Lung (tissue), 10 donors: ENCODE data around the gene EOLA2. TPM values are rescaled to one million over a fixed set of nuclear protein-coding genes. Genes with fewer than 3 reads are reported as not detected.
"Not testable (repeated sequence)": the region's sequence is repeated elsewhere in the genome, so short reads cannot be mapped to it uniquely, and the experiment has no call there.

Experiments
- ATAC-seq: fragments of 200-7000 bp; cut with Tn5 transposase; one replicate; pipeline ENCODE4 v1.9.1; 2020; ENCODE audit warnings: moderate number of reproducible peaks; ENCODE audit not compliant: insufficient read depth, low FRiP score
- DNase-seq, 3 donors: peaks; one replicate each; pipeline ENCODE4 v3.0.0-alpha.2; 2013 to 2017
- H3K27ac ChIP-seq, 2 donors: one replicate each; pipeline ENCODE4 v1.5.1; 2013; ENCODE audit warnings: mild to moderate bottlenecking in 2 of 2, moderate library complexity in 2 of 2, control low read depth in 1 of 2, inconsistent platforms in 1 of 2, low read depth in 1 of 2, low read length in 1 of 2
- H3K27me3 ChIP-seq, 3 donors: one replicate each; pipeline ENCODE4 v1.5.1; 2013; ENCODE audit warnings: low read length in 2 of 3; ENCODE audit not compliant: control insufficient read depth in 3 of 3, insufficient read depth in 3 of 3
- H3K36me3 ChIP-seq, 4 donors: one replicate each; pipeline ENCODE4 v1.5.1; 2013; ENCODE audit warnings: low read length in 4 of 4, mild to moderate bottlenecking in 1 of 4, moderate library complexity in 1 of 4; ENCODE audit not compliant: control insufficient read depth in 4 of 4, insufficient read depth in 4 of 4
- H3K4me1 ChIP-seq, 5 donors: one replicate each; pipeline ENCODE4 v1.5.1; 2013; ENCODE audit warnings: low read length in 5 of 5, mild to moderate bottlenecking in 2 of 5, moderate library complexity in 1 of 5; ENCODE audit not compliant: control insufficient read depth in 5 of 5, insufficient read depth in 5 of 5
- H3K4me3 ChIP-seq: one replicate; pipeline ENCODE4 v1.5.1; 2013; ENCODE audit warnings: mild to moderate bottlenecking, control low read depth, moderate library complexity
- H3K9ac ChIP-seq, 2 donors: one replicate each; pipeline ENCODE4 v1.5.1; 2013; ENCODE audit warnings: low read length in 2 of 2, control low read depth in 1 of 2; ENCODE audit not compliant: insufficient read depth in 1 of 2
- H3K9me3 ChIP-seq, 4 donors: one replicate each; pipeline ENCODE4 v1.5.1; 2013; ENCODE audit warnings: low read length in 3 of 4, mild to moderate bottlenecking in 1 of 4, moderate library complexity in 1 of 4; ENCODE audit not compliant: control insufficient read depth in 4 of 4, insufficient read depth in 3 of 4
- WGBS, 2 donors: extraction: QIAGEN DNeasy Blood & Tissue Kit; methylation state at CpG; one replicate each; pipeline ENCODE4 v1.1.7; 2013; 5-methylcytosine and 5-hydroxymethylcytosine counted together
- polyA plus RNA-seq, 2 donors: library from polyadenylated mRNA; stranded (reverse); fragments of 200-250 nt; gene quantifications; one replicate each; pipeline ENCODE4 v1.2.1, GENCODE V29; 2013
- total RNA-seq, 2 donors: library from RNA; depleted of rRNA in 1 of 2; stranded (reverse); fragments of >200 nt in 1 of 2; gene quantifications; one replicate each; pipeline ENCODE4 v1.2.1, GENCODE V29; 2014 to 2021
- donor health status: Bipolar disorder and iron deficiency.
- donor health status: healthy.
- donor health status: DM: yes; HTN: yes; CAD: no.

The EOLA2 gene
- total and polyA plus RNA-seq, 4 donors, result 20.7 to 35.7 (median 26.1) TPM

- not testable (repeated sequence) for H3K4me3 ChIP-seq, DNase-seq, H3K27me3 ChIP-seq, H3K27ac ChIP-seq, H3K9me3 ChIP-seq, H3K9ac ChIP-seq, ATAC-seq, H3K4me1 ChIP-seq, H3K36me3 ChIP-seq
- WGBS, 2 donors, result 31 to 60% methylated on average over 1 to 2 of the region's 4 CpGs
These were observed 6.9 kb downstream of the EOLA2 start for GRCh38 chrX:149931355-149931754.

GRCh38 chrX:149929400-149929799 is 8.9 kb downstream of the EOLA2 start, which contains the start of gene HSFX4:
Gene HSFX4, plus strand, starts transcription at chrX:149929573. Its CDS starts 72 bp downstream, at chrX:149929645.
- WGBS, 2 donors, result 75 to 100% methylated on average over 1 to 3 of the region's 7 CpGs
- ATAC-seq, H3K9ac ChIP-seq, H3K27me3 ChIP-seq, H3K9me3 ChIP-seq, H3K36me3 ChIP-seq, DNase-seq, H3K4me3 ChIP-seq, H3K4me1 ChIP-seq, H3K27ac ChIP-seq: not testable (repeated sequence)

GRCh38 chrX:149928635-149929034 is 9.7 kb downstream of the EOLA2 start:
- not testable (repeated sequence) for H3K4me1 ChIP-seq, H3K4me3 ChIP-seq, ATAC-seq, H3K36me3 ChIP-seq, DNase-seq, H3K27me3 ChIP-seq, H3K9ac ChIP-seq, H3K27ac ChIP-seq, H3K9me3 ChIP-seq
- 77% methylated on average over 1 of the region's 1 CpG; no CpG with 5 or more reads in 1 of the 2 donors for WGBS, 2 donors

GRCh38 chrX:149927964-149928258 is 10.4 kb downstream of the EOLA2 start:
- not testable (repeated sequence) for H3K27me3 ChIP-seq, H3K9ac ChIP-seq, H3K9me3 ChIP-seq, DNase-seq, ATAC-seq, H3K4me3 ChIP-seq, H3K36me3 ChIP-seq, H3K4me1 ChIP-seq, H3K27ac ChIP-seq
- no CpG with 5 or more reads among the region's 1 CpG for WGBS, 2 donors

- not testable (repeated sequence) for DNase-seq, H3K27me3 ChIP-seq, ATAC-seq, H3K27ac ChIP-seq, H3K36me3 ChIP-seq, H3K4me1 ChIP-seq, H3K9me3 ChIP-seq, H3K9ac ChIP-seq, H3K4me3 ChIP-seq
- 82% methylated on average over 1 of the region's 8 CpGs; no CpG with 5 or more reads in 1 of the 2 donors for WGBS, 2 donors
These were observed 10.9 kb downstream of the EOLA2 start for GRCh38 chrX:149927245-149927963.

- WGBS, 2 donors, result no CpG with 5 or more reads among the region's 5 CpGs
- not testable (repeated sequence) for ATAC-seq, H3K27ac ChIP-seq, H3K4me1 ChIP-seq, H3K27me3 ChIP-seq, H3K9ac ChIP-seq, DNase-seq, H3K4me3 ChIP-seq, H3K9me3 ChIP-seq, H3K36me3 ChIP-seq
These were observed 13.9 kb downstream of the EOLA2 start for GRCh38 chrX:149924434-149924833.

- not testable (repeated sequence) for ATAC-seq
These were observed 14.5 kb downstream of the EOLA2 start for GRCh38 chrX:149923836-149924235.

More at GRCh38 chrX:149923836-149924235, 14.5 kb downstream of the EOLA2 start:
- not testable (repeated sequence) for DNase-seq, H3K4me1 ChIP-seq, H3K9ac ChIP-seq, H3K27ac ChIP-seq, H3K9me3 ChIP-seq, H3K27me3 ChIP-seq, H3K4me3 ChIP-seq, H3K36me3 ChIP-seq
- no CpG with 5 or more reads among the region's 4 CpGs for WGBS, 2 donors
